Thyroid gland (tissue), 4 donors: ENCODE results near the gene INTS11. TPM values are rescaled to one million over a fixed set of nuclear protein-coding genes. Genes with fewer than 3 reads are reported as not detected.

Experiments
- DNase-seq, 2 donors: peaks; one replicate each; pipeline ENCODE4 v3.0.0-alpha.2; 2019
- H3K27ac ChIP-seq, 3 donors: fragments of 200-600 bp; sonication (generic); 1 replicate in 2 of 3; 2 replicates in 1 of 3; pipeline ENCODE4 v1.5.1; 2016 to 2019; ENCODE audit warnings: mild to moderate bottlenecking in 1 of 3, moderate library complexity in 1 of 3
- H3K27me3 ChIP-seq: fragments of 200-600 bp; sonication (generic); one replicate; pipeline ENCODE4 v1.5.1; 2019
- H3K36me3 ChIP-seq, 2 donors: fragments of 200-600 bp; sonication (generic); one replicate each; pipeline ENCODE4 v1.5.1; 2016 to 2019
- H3K4me1 ChIP-seq, 2 donors: fragments of 200-600 bp; sonication (generic); one replicate each; pipeline ENCODE4 v1.5.1; 2017 to 2019
- H3K4me3 ChIP-seq, 3 donors: fragments of 200-600 bp; sonication (generic); replicated peaks in 1 of 3; 1 replicate in 2 of 3; 2 replicates in 1 of 3; pipeline ENCODE4 v1.5.1; 2016; ENCODE audit warnings: mild to moderate bottlenecking in 1 of 3
- H3K9me3 ChIP-seq: fragments of 200-600 bp; sonication (generic); one replicate; pipeline ENCODE4 v1.5.1; 2017
- POLR2A ChIP-seq, 2 donors: fragments of 450-650 bp; IDR thresholded peaks; one replicate each; pipeline ENCODE4 v1.6.1; 2017; ENCODE audit warnings: antibody characterized with exemption in 2 of 2, mild to moderate bottlenecking in 2 of 2, moderate library complexity in 1 of 2
- WGBS, 2 donors: methylation state at CpG; one replicate each; pipeline ENCODE4 v1.1.5; 2017; 5-methylcytosine and 5-hydroxymethylcytosine counted together
- intact Hi-C: fragments of 100-400 bp; cut with DNase I; formaldehyde crosslinking; loops from one replicate; pipeline ENCODE4 v1.15.1; 2023
- total RNA-seq, 4 donors: library from RNA; depleted of rRNA; stranded (reverse); fragments of >200 nt; gene quantifications; one replicate each; pipeline ENCODE4 v1.2.3, GENCODE V29; 2016
- TF ChIP-seq, protein P1 (sequence below), 6 experiments: fragments of 200-600 bp in 3 of 6; fragments of 450-650 bp in 3 of 6; sonication (generic) in 3 of 6; IDR thresholded peaks; one replicate each; pipeline ENCODE4 v1.5.1; 2016 to 2019; ENCODE audit warnings: antibody characterized with exemption in 6 of 6, mild to moderate bottlenecking in 2 of 6, inconsistent platforms in 1 of 6, moderate library complexity in 1 of 6

Gene INTS11
- total RNA-seq, 4 donors from 2014 or later: 68.9 to 116 (median 94.7) TPM

GRCh38 chr1:1314678-1315335 is 9.7 kb downstream of the INTS11 start:
- DNase-seq: no peak
- H3K27me3 ChIP-seq: no peaks in the 10 kb centered on the region
- H3K4me1 ChIP-seq: peaks cover 6 to 13% of the 10 kb centered on the region in 2 donors
- intact Hi-C loops: loop anchor here (5.0 kb wide), 1 partner anchor 42 kb away; the partner anchor contains the start of gene MXRA8
- TF ChIP-seq, protein P1, sequence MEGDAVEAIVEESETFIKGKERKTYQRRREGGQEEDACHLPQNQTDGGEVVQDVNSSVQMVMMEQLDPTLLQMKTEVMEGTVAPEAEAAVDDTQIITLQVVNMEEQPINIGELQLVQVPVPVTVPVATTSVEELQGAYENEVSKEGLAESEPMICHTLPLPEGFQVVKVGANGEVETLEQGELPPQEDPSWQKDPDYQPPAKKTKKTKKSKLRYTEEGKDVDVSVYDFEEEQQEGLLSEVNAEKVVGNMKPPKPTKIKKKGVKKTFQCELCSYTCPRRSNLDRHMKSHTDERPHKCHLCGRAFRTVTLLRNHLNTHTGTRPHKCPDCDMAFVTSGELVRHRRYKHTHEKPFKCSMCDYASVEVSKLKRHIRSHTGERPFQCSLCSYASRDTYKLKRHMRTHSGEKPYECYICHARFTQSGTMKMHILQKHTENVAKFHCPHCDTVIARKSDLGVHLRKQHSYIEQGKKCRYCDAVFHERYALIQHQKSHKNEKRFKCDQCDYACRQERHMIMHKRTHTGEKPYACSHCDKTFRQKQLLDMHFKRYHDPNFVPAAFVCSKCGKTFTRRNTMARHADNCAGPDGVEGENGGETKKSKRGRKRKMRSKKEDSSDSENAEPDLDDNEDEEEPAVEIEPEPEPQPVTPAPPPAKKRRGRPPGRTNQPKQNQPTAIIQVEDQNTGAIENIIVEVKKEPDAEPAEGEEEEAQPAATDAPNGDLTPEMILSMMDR (IDR thresholded peaks at IDR 0.05): no peak
- TF ChIP-seq POLR2A (IDR thresholded peaks at IDR 0.05): no peak
- no peak overlapping the region for H3K4me3 ChIP-seq
- WGBS, 2 donors: 92 to 95% methylated on average over 12 to 23 of the region's 23 CpGs
- H3K9me3 ChIP-seq: no peaks in the 10 kb centered on the region
- H3K27ac ChIP-seq: no peak overlapping the region
- H3K36me3 ChIP-seq: peaks cover 42 to 52% of the 10 kb centered on the region in 2 donors

DNA sequence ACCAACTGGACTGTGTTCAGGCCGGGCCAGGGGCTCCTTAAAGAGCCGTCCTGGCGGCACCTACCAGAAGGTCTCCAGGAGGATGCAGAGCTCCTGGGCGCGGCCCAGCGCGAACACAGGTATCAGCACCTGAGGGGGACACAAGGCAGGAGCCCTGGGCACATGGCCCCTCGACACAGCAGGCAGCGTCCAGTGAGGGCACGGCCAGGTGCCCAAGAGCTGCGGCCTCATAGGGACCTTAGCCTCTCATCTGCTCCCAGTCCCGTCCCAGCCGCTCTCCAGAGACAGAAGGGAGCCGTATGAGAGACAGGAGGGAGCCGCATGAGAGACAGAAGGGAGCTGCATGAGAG is 10.2 kb downstream of the INTS11 start:
- no peak for DNase-seq
- H3K36me3 ChIP-seq: peaks cover 42 to 46% of the 10 kb centered on the region in 2 donors
- intact Hi-C loops: no loop called here
- WGBS, 2 donors: 89 to 100% methylated on average over 1 to 6 of the region's 15 CpGs
- H3K4me1 ChIP-seq: peaks cover 10 to 19% of the 10 kb centered on the region in 2 donors
- TF ChIP-seq, protein P1 (IDR thresholded peaks at IDR 0.05): no peak
- no peak for TF ChIP-seq POLR2A (IDR thresholded peaks at IDR 0.05)
- no peak overlapping the region for H3K27ac ChIP-seq
- no peak overlapping the region for H3K4me3 ChIP-seq
- H3K9me3 ChIP-seq: no peaks in the 10 kb centered on the region
- no peaks in the 10 kb centered on the region for H3K27me3 ChIP-seq

DNA sequence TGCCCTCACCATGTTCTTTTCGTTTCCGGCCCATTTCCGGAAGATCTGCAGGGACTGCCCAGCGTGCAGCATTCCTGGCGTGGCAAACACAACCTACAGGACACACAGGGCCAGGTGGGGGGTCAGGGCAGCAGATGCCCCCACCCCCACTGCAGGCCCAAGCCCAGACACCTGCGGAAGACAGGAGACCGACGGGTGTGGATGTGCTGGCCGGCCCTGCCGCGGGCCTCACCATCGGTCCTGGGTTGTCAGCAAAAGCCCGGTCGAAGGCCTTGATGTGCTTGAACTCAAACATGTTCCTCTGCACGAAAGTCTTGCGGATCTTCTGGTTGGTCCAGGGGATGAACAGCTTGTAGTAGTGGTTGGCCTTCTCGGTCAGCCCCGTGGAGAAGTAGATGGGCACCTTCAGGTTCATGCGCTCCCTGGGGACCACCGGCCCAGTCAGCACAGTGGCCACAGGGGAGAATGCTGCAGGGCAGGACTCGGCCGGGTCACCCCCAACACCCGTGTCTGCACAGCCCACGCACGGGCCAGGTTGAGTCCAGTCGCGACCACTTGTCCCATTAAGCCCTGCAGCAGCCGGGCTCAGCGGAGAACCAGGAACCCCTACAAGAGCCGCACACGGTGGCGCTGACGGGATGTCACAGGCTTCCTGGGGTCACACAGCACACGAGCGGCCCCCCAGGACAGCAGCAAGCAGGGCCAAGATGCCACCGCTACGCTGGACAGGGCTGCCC is 10.8 kb downstream of the INTS11 start:
- H3K9me3 ChIP-seq: no peaks in the 10 kb centered on the region
- whole genome bisulfite sequencing, 2 donors: 93% methylated on average over 8 to 30 of the region's 37 CpGs
- no peak overlapping the region for H3K27ac ChIP-seq
- DNase-seq: no peak
- peaks cover 12 to 18% of the 10 kb centered on the region in 2 donors for H3K4me1 ChIP-seq
- intact Hi-C loops: no loop called here
- H3K27me3 ChIP-seq: no peaks in the 10 kb centered on the region
- no peak for TF ChIP-seq POLR2A (IDR thresholded peaks at IDR 0.05)
- TF ChIP-seq, protein P1 (IDR thresholded peaks at IDR 0.05): no peak
- H3K4me3 ChIP-seq: no peak overlapping the region
- H3K36me3 ChIP-seq: peaks cover 41 to 42% of the 10 kb centered on the region in 2 donors

- intact Hi-C loops: no loop called here
- no peak for TF ChIP-seq POLR2A (IDR thresholded peaks at IDR 0.05)
- TF ChIP-seq, protein P1 (IDR thresholded peaks at IDR 0.05): no peak
- no peaks in the 10 kb centered on the region for H3K27me3 ChIP-seq
Observed at GRCh38 chr1:1312450-1313314, 11.8 kb downstream of the INTS11 start.

More at GRCh38 chr1:1312450-1313314, 11.8 kb downstream of the INTS11 start:
- Histone ChIP-seq H3K9me3 (no peaks in the 10 kb centered on the region), H3K36me3 (peaks cover 41 to 42% of the 10 kb centered on the region in 2 donors), H3K4me3 (no peak overlapping the region), H3K4me1 (peaks cover 8 to 9% of the 10 kb centered on the region in 2 donors), H3K27ac (no peak overlapping the region)
- 92 to 96% methylated on average over 20 to 28 of the region's 49 CpGs for WGBS, 2 donors
- DNase-seq: no peak
